ENCODE measurements around the gene SLC33A1.

DNA sequence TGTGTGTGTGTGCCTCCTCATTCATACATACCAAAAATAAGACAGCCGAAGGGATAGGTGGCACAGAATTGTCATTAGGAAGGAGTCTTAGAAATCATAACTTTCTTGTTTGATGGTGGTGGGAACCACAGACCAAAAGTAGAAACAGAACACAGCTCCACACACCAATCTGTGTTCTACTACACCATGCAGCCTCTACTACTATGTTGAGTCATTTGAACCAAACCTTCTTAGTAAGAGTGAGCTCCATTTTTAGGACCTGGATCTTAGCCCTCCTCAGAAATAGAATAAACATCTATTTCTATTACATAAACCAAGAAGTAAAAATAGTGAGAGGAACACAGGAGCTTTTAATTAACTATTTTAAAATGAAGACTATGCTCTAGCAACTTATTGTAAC is 81.4 kb downstream of the SLC33A1 start:
- TF ChIP-seq, protein P1, sequence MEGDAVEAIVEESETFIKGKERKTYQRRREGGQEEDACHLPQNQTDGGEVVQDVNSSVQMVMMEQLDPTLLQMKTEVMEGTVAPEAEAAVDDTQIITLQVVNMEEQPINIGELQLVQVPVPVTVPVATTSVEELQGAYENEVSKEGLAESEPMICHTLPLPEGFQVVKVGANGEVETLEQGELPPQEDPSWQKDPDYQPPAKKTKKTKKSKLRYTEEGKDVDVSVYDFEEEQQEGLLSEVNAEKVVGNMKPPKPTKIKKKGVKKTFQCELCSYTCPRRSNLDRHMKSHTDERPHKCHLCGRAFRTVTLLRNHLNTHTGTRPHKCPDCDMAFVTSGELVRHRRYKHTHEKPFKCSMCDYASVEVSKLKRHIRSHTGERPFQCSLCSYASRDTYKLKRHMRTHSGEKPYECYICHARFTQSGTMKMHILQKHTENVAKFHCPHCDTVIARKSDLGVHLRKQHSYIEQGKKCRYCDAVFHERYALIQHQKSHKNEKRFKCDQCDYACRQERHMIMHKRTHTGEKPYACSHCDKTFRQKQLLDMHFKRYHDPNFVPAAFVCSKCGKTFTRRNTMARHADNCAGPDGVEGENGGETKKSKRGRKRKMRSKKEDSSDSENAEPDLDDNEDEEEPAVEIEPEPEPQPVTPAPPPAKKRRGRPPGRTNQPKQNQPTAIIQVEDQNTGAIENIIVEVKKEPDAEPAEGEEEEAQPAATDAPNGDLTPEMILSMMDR (IDR thresholded peaks at IDR 0.05), result no peak
- no peak for TF ChIP-seq SIN3A (IDR thresholded peaks at IDR 0.05; ENCODE audit: borderline replicate concordance, insufficient read depth, low read depth, low read length)
- no peak for TF ChIP-seq POLR2AphosphoS5 (IDR thresholded peaks at IDR 0.05; ENCODE audit: low read depth, low read length)
